Peyer's patch (tissue), 4 donors: Measurements from ENCODE around the gene TAF3.
A peak's percentile ranks its signal among the peaks of the same experiment; 100 is the strongest.

Source experiments
- POLR2A ChIP-seq, 2 donors: fragments of 450-650 bp; IDR thresholded peaks; one replicate each; pipeline ENCODE4 v1.5.1; 2017; ENCODE audit warnings: antibody characterized with exemption in 2 of 2, mild to moderate bottlenecking in 2 of 2, moderate library complexity in 2 of 2
- TF ChIP-seq, protein P1 (sequence below), 6 experiments: fragments of 450-650 bp in 4 of 6; fragments of 200-600 bp in 2 of 6; sonication (generic) in 1 of 6; IDR thresholded peaks; one replicate each; pipeline ENCODE4 v1.5.1; 2017 to 2019; ENCODE audit warnings: antibody characterized with exemption in 6 of 6, mild to moderate bottlenecking in 3 of 6, moderate library complexity in 1 of 6

DNA sequence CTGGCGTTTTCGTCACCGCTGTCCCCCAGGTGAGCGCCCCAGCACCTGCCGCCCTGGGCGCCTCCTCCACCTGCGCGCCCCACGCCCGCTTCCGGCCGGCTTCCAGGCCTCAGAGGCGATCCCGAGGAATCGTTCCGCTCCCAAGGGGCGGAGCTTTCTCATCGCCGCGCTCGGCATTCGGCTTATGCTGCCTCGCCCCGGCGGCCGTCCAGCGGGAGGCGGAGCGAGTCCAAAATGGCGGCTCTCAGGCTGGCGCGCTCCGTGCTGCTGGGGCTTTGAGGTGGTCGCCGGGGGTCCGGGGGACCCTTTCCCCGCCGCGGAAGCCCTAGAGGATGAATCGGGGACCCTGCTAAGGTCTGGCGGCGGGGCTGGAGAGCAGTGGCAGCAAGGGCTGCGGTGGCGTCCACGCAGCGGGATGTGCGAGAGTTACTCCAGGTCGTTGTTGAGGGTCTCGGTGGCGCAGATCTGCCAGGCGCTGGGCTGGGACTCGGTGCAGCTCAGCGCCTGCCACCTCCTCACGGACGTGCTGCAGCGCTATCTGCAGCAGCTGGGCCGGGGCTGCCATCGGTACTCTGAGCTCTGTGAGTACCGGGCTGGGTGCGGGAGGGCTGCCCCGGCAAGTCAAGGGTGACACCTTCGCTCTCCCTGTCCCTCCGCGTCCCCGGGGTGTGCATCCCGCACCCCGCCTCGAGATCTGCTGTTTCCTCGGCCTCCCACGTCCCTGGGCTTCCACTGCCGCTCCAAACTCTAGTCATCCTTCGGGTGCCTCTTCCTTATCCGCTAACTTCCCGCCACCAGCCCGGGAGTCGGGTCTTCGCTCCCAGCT, at the start of gene TAF3:
- peak; percentile 34 to 68 for TF ChIP-seq POLR2A (IDR thresholded peaks at IDR 0.05)
- TF ChIP-seq, protein P1, sequence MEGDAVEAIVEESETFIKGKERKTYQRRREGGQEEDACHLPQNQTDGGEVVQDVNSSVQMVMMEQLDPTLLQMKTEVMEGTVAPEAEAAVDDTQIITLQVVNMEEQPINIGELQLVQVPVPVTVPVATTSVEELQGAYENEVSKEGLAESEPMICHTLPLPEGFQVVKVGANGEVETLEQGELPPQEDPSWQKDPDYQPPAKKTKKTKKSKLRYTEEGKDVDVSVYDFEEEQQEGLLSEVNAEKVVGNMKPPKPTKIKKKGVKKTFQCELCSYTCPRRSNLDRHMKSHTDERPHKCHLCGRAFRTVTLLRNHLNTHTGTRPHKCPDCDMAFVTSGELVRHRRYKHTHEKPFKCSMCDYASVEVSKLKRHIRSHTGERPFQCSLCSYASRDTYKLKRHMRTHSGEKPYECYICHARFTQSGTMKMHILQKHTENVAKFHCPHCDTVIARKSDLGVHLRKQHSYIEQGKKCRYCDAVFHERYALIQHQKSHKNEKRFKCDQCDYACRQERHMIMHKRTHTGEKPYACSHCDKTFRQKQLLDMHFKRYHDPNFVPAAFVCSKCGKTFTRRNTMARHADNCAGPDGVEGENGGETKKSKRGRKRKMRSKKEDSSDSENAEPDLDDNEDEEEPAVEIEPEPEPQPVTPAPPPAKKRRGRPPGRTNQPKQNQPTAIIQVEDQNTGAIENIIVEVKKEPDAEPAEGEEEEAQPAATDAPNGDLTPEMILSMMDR (IDR thresholded peaks at IDR 0.05): no peak
